Neuronal stem cell (in vitro differentiated cells): ENCODE results near the gene NRIP1.

Experiments used
- DNase-seq: peaks from one replicate; pipeline ENCODE4 v3.0.0-alpha.2; 2013; ENCODE audit warnings: low spot score
- H2AFZ ChIP-seq: one replicate; pipeline ENCODE4 v1.6.1; 2013; ENCODE audit warnings: mild to moderate bottlenecking, low read length, inconsistent platforms
- H2AK5ac ChIP-seq: 2 replicates; pipeline ENCODE4 v1.6.1; 2013; ENCODE audit warnings: low read depth, mild to moderate bottlenecking, inconsistent platforms, low read length, moderate library complexity, mixed read lengths
- H2BK120ac ChIP-seq: 2 replicates; pipeline ENCODE4 v1.6.1; 2013; ENCODE audit warnings: low read depth, mild to moderate bottlenecking, inconsistent platforms, low read length, moderate library complexity, mixed read lengths
- H2BK12ac ChIP-seq: one replicate; pipeline ENCODE4 v1.6.1; 2013; ENCODE audit warnings: low read length, inconsistent platforms
- H2BK15ac ChIP-seq: 2 replicates; pipeline ENCODE4 v1.6.1; 2013; ENCODE audit warnings: mild to moderate bottlenecking, low read length, inconsistent platforms, mixed read lengths
- H2BK5ac ChIP-seq: one replicate; pipeline ENCODE4 v1.6.1; 2013; ENCODE audit warnings: inconsistent platforms, mild to moderate bottlenecking, low read length, moderate library complexity
- H3K14ac ChIP-seq: one replicate; pipeline ENCODE4 v1.6.1; 2013; ENCODE audit warnings: low read length, inconsistent platforms
- H3K18ac ChIP-seq: 2 replicates; pipeline ENCODE4 v1.6.1; 2013; ENCODE audit warnings: low read length, inconsistent platforms
- H3K23ac ChIP-seq: 2 replicates; pipeline ENCODE4 v1.6.1; 2013; ENCODE audit warnings: low read depth, mild to moderate bottlenecking, mixed read lengths, low read length, inconsistent platforms; ENCODE audit not compliant: poor library complexity
- H3K27ac ChIP-seq: replicated peaks from 3 replicates; pipeline ENCODE4 v1.5.1; 2013; ENCODE audit warnings: low read length, inconsistent platforms
- H3K27me3 ChIP-seq, 3 experiments: 2 replicates each; pipeline ENCODE4 v1.6.1; 2013; ENCODE audit warnings: low read length in 3 of 3, mild to moderate bottlenecking in 2 of 3, inconsistent platforms in 1 of 3, low read depth in 1 of 3, mixed read lengths in 1 of 3, moderate library complexity in 1 of 3; ENCODE audit not compliant: control insufficient read depth in 3 of 3, insufficient read depth in 3 of 3
- H3K36me3 ChIP-seq, 2 donors: replicated peaks in 1 of 2; 2 replicates each; pipeline ENCODE4 v1.6.1; 2013; ENCODE audit warnings: low read length in 2 of 2; ENCODE audit not compliant: control insufficient read depth in 2 of 2, insufficient read depth in 2 of 2
- H3K4ac ChIP-seq: 2 replicates; pipeline ENCODE4 v1.6.1; 2013; ENCODE audit warnings: inconsistent platforms, mild to moderate bottlenecking, low read length, moderate library complexity
- H3K4me1 ChIP-seq, 2 donors: 1 replicate in 1 of 2; 2 replicates in 1 of 2; pipeline ENCODE4 v1.6.1; 2013; ENCODE audit warnings: low read length in 2 of 2, low read depth in 1 of 2; ENCODE audit not compliant: control insufficient read depth in 2 of 2, insufficient read depth in 1 of 2
- H3K4me2 ChIP-seq: one replicate; pipeline ENCODE4 v1.6.1; 2013; ENCODE audit warnings: mild to moderate bottlenecking, low read length, inconsistent platforms; ENCODE audit not compliant: insufficient read depth, poor library complexity, severe bottlenecking
- H3K4me3 ChIP-seq, 2 donors: 2 replicates each; pipeline ENCODE4 v1.5.1; 2013; ENCODE audit warnings: low read length in 2 of 2, mild to moderate bottlenecking in 2 of 2, inconsistent platforms in 1 of 2, moderate library complexity in 1 of 2
- H3K79me1 ChIP-seq: one replicate; pipeline ENCODE4 v1.6.1; 2013; ENCODE audit warnings: low read depth, mild to moderate bottlenecking, inconsistent platforms, low read length, moderate library complexity
- H3K9ac ChIP-seq: one replicate; pipeline ENCODE4 v1.6.1; 2013; ENCODE audit warnings: mild to moderate bottlenecking, low read depth, low read length, inconsistent platforms; ENCODE audit not compliant: poor library complexity
- H3K9me3 ChIP-seq, 2 donors: replicated peaks in 1 of 2; 2 replicates each; pipeline versions ENCODE3 to v1.6.1; 2013; ENCODE audit warnings: low read length in 2 of 2, mild to moderate bottlenecking in 2 of 2, inconsistent platforms in 1 of 2, low read depth in 1 of 2, mixed read lengths in 1 of 2, moderate library complexity in 1 of 2; ENCODE audit not compliant: control insufficient read depth in 2 of 2, insufficient read depth in 1 of 2
- H4K8ac ChIP-seq: one replicate; pipeline ENCODE4 v1.6.1; 2013; ENCODE audit warnings: low read depth, mild to moderate bottlenecking, inconsistent platforms, low read length, moderate library complexity
- H4K91ac ChIP-seq: one replicate; pipeline ENCODE4 v1.6.1; 2013; ENCODE audit warnings: low read length, low read depth, mild to moderate bottlenecking, inconsistent platforms; ENCODE audit not compliant: poor library complexity
- WGBS, 2 donors: extraction: QIAGEN DNeasy Blood & Tissue Kit; methylation state at CpG; one replicate each; pipeline ENCODE4 v1.1.7; 2013; ENCODE audit warnings: missing lambda C conversion rate in 2 of 2, mixed read lengths in 1 of 2; ENCODE audit not compliant: insufficient read length in 2 of 2, insufficient replicate concordance in 1 of 2; ENCODE audit errors: extremely low coverage in 2 of 2; 5-methylcytosine and 5-hydroxymethylcytosine counted together

NRIP1 gene

DNA sequence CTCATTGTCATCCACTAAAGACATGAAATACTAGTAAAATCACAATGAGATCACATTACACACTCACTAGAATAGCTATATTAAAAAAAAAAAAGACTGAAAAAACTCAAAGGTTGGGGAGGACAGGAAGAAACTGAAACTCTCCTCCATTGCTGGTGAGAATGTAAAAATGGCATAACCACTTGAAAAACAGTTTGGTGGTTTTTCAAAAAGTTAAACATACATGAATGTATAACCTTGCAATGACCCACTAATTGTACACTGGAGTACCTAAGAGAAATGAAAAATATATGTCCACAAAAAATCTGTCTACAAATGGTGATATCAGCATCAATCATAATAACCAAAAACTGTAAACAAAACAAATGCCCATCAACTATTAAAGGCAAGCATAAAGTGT, 44.0 kb downstream of the NRIP1 start:
- Histone ChIP-seq H2BK12ac (no peak overlapping the region), H3K4me3 (no peak overlapping the region), H4K91ac (no peak overlapping the region), H3K9me3 (peaks cover 0 to 12% of the 10 kb centered on the region in 2 donors), H2BK5ac (no peak overlapping the region), H3K36me3 (peaks cover 5 to 40% of the 10 kb centered on the region in 2 donors), H3K18ac (no peak overlapping the region), H2AFZ (no peak overlapping the region), H3K27ac (no peak overlapping the region), H3K79me1 (peaks cover 8% of the 10 kb centered on the region), H3K23ac (no peak overlapping the region), H3K14ac (no peak overlapping the region), H2BK15ac (no peak overlapping the region), H3K9ac (no peak overlapping the region), H2BK120ac (no peak overlapping the region), H3K4me2 (no peak overlapping the region), H4K8ac (no peak overlapping the region), H2AK5ac (no peak overlapping the region), H3K27me3 (no peaks in the 10 kb centered on the region), H3K4ac (no peak overlapping the region), H3K4me1 (peaks cover 0 to 1% of the 10 kb centered on the region in 2 donors)
- DNase-seq, result no peak

DNA sequence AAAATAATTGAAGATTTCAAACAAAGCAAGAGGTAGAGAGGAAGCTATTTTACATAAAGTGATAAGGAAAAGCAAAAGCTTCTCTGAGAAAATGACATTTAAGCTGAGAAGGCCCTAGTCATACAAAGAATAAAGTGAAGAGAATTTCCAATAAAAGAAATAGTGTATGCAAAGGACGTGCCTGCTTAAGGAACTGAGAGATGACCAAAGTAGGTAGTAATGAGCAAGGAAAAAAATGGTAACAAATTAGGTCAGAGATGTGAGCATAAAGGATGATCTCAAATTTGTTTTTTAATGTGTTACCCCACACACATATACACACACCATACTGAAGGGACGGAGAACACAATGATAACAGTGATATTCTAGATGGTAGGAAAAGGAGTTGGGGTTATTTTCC, 46.4 kb downstream of the NRIP1 start:
- Histone ChIP-seq H2BK15ac (no peak overlapping the region), H3K4me2 (no peak overlapping the region), H3K9ac (no peak overlapping the region), H3K36me3 (peaks cover 2 to 38% of the 10 kb centered on the region in 2 donors), H4K8ac (no peak overlapping the region), H3K4ac (no peak overlapping the region), H3K18ac (no peak overlapping the region), H2BK12ac (no peak overlapping the region), H3K14ac (no peak overlapping the region), H4K91ac (no peak overlapping the region), H3K79me1 (peaks cover 4% of the 10 kb centered on the region), H3K4me1 (no peaks in the 10 kb centered on the region), H2BK120ac (no peak overlapping the region), H2AFZ (no peak overlapping the region), H3K4me3 (no peak overlapping the region), H3K9me3 (peaks cover 0 to 3% of the 10 kb centered on the region in 2 donors), H2BK5ac (no peak overlapping the region), H3K27ac (no peak overlapping the region), H2AK5ac (no peak overlapping the region), H3K23ac (no peak overlapping the region), H3K27me3 (no peaks in the 10 kb centered on the region)
- no peak for DNase-seq
- no CpG with 5 or more reads among the region's 2 CpGs for WGBS, 2 donors

DNA sequence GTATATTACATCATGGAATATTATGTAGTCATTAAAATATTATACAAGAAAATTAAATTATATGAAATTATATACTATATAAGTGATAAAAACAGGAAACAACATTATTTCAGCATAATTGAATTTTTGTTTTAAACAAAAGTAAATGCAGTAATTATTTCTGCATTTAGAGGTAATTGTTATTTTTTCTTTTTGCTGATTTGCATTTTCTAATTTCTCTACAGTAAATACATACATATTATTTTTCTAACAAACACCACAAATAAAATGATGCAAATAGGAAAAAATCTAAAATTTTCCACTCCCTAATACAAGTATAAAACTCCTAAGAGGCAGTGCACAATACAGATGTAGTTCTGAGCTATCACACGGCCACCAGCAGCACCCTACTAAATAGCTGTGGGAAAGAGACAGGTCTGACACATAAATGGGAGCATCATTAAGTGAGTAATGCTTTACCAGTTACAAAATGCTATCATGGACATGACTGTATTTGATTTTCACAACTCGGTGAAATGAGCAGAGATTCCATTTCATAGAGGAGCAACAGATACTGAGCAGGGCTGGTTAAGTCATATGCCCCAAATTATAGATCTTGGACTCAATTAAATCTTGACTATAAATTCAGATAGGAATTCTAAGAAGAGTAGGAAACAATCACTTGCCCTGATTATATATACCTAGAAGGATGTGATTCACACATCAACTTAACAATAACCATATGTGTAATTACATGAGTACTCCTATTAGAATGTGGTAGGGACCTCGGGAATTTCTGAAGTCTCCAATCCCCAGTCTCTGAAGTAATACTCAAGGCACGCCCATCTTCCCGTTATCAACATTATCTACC, 49.0 kb downstream of the NRIP1 start:
- H3K14ac ChIP-seq, result no peak overlapping the region
- H3K27me3 ChIP-seq, result no peaks in the 10 kb centered on the region
- H3K4me2 ChIP-seq, result no peak overlapping the region
- no peak overlapping the region for H4K8ac ChIP-seq
- H3K9me3 ChIP-seq, result no peaks in the 10 kb centered on the region
- no peak overlapping the region for H3K27ac ChIP-seq
- no peak overlapping the region for H2BK12ac ChIP-seq
- H2BK5ac ChIP-seq, result no peak overlapping the region
- H3K4me3 ChIP-seq, result no peak overlapping the region
- no peak overlapping the region for H2AFZ ChIP-seq
- no CpG with 5 or more reads among the region's 5 CpGs for WGBS, 2 donors
- no peak overlapping the region for H2AK5ac ChIP-seq
- no peak overlapping the region for H3K23ac ChIP-seq
- H3K4ac ChIP-seq, result no peak overlapping the region
- no peak overlapping the region for H4K91ac ChIP-seq
- no peaks in the 10 kb centered on the region for H3K4me1 ChIP-seq
- no peaks in the 10 kb centered on the region for H3K79me1 ChIP-seq
- no peak overlapping the region for H2BK120ac ChIP-seq
- peaks cover 0 to 35% of the 10 kb centered on the region in 2 donors for H3K36me3 ChIP-seq
- H2BK15ac ChIP-seq, result no peak overlapping the region
- no peak for DNase-seq
- no peak overlapping the region for H3K18ac ChIP-seq
- no peak overlapping the region for H3K9ac ChIP-seq

DNA sequence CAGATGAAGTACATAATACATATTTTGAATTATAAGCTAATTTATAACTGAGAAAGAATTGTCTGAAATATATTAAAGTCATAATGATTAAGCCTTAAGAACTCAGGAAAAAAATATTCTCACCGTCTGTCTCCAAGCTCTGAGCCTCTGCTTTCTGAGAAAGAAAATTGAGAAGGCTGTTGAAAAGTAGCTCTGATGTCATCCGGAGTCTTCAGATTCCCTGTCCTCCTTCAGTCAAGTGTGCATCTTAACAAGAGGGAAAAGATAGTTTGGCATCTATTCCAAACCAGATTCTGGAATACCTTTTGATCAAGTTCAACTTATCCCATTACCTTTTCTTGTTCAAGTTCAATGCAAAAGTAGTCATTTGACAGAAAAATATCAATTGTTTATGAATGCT, 50.6 kb downstream of the NRIP1 start:
- H3K36me3 ChIP-seq, result peaks cover 0 to 44% of the 10 kb centered on the region in 2 donors
- no peak overlapping the region for H3K18ac ChIP-seq
- H3K9ac ChIP-seq, result no peak overlapping the region
- H2AK5ac ChIP-seq, result no peak overlapping the region
- H3K23ac ChIP-seq, result no peak overlapping the region
- H3K79me1 ChIP-seq, result no peaks in the 10 kb centered on the region
- H2AFZ ChIP-seq, result no peak overlapping the region
- H3K4me3 ChIP-seq, result no peak overlapping the region
- H2BK12ac ChIP-seq, result no peak overlapping the region
- WGBS, 2 donors, result no CpG with 5 or more reads among the region's 2 CpGs
- H3K4me2 ChIP-seq, result no peak overlapping the region
- H3K4ac ChIP-seq, result no peak overlapping the region
- H4K91ac ChIP-seq, result no peak overlapping the region
- no peaks in the 10 kb centered on the region for H3K27me3 ChIP-seq
- DNase-seq, result no peak
- no peak overlapping the region for H2BK5ac ChIP-seq
- H2BK120ac ChIP-seq, result no peak overlapping the region
- H4K8ac ChIP-seq, result no peak overlapping the region
- no peak overlapping the region for H3K27ac ChIP-seq
- H3K9me3 ChIP-seq, result no peaks in the 10 kb centered on the region
- H2BK15ac ChIP-seq, result no peak overlapping the region
- H3K4me1 ChIP-seq, result no peaks in the 10 kb centered on the region
- no peak overlapping the region for H3K14ac ChIP-seq
